Skeletal muscle tissue (tissue), 4 donors: Measurements from ENCODE around the gene CCP110. TPM values are rescaled to one million over a fixed set of nuclear protein-coding genes. Genes with fewer than 3 reads are reported as not detected.

Experiments used
- H3K27ac ChIP-seq: one replicate; pipeline ENCODE4 v1.7.0; 2013; ENCODE audit warnings: mild to moderate bottlenecking, low read depth, low read length, inconsistent platforms
- H3K27me3 ChIP-seq, 3 donors: one replicate each; pipeline ENCODE4 v1.7.0; 2013; ENCODE audit warnings: low read length in 3 of 3; ENCODE audit not compliant: control insufficient read depth in 3 of 3, insufficient read depth in 3 of 3
- H3K36me3 ChIP-seq, 3 donors: one replicate each; pipeline ENCODE4 v1.7.0; 2013; ENCODE audit warnings: low read length in 3 of 3; ENCODE audit not compliant: control insufficient read depth in 3 of 3, insufficient read depth in 3 of 3
- H3K4me1 ChIP-seq, 3 donors: one replicate each; pipeline ENCODE4 v1.7.0; 2013; ENCODE audit warnings: low read length in 3 of 3, mild to moderate bottlenecking in 3 of 3; ENCODE audit not compliant: control insufficient read depth in 3 of 3, insufficient read depth in 3 of 3
- H3K4me3 ChIP-seq, 3 donors: one replicate each; pipeline ENCODE4 v1.7.0; 2013; ENCODE audit warnings: low read length in 3 of 3
- H3K9ac ChIP-seq, 3 donors: one replicate each; pipeline ENCODE4 v1.7.0; 2013; ENCODE audit warnings: low read length in 3 of 3, mild to moderate bottlenecking in 3 of 3, moderate library complexity in 2 of 3, low read depth in 1 of 3
- H3K9me3 ChIP-seq, 3 donors: one replicate each; pipeline ENCODE4 v1.7.0; 2013; ENCODE audit warnings: low read length in 3 of 3; ENCODE audit not compliant: control insufficient read depth in 3 of 3
- total RNA-seq: library from RNA; depleted of rRNA; stranded (reverse); fragments of >200 nt; gene quantifications from one replicate; pipeline ENCODE4 v1.2.3, GENCODE V29; 2014
- donor health status: Osteomylitis.

CCP110 gene
- total RNA-seq, 1 donor from 2014 or later: 11.5 TPM

DNA sequence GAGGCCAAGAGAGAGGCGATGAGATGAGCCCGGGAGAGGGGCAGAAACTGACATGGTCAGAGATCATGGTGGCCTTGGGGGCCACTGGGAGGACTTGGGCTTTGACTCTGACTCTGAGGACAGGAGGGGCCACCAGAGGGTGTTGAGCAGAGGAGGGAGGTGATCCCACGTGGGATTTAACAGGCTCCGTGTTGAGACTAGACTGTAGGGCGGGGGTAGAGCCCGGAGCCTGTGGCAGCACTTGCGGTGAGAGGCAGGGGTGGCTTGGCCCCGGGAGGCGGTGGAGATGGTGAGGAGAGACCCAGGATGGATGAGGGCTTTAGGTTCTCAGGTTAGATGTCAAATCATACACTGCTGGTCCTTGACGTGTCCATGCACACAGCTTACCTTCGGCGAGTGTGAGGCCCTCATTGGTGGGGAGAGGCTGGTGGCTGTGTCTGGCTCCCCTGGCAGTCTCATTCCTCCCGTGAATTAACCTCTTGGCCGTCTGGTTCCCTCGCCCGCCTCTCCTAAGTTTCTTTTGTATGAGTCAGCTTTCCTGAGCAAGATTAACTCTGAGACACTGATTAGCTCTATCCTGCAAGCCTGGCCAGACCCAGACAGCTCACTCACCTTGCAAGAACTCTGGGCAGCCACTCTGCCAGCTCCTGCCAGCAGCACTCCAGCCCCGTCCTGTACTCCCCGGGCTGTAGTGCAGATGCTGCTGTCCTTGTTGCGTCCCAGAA, 71.5 kb downstream of the CCP110 start:
- no peak overlapping the region for H3K4me3 ChIP-seq
- no peak overlapping the region for H3K9ac ChIP-seq
- H3K27ac ChIP-seq: no peak overlapping the region
- H3K4me1 ChIP-seq: no peaks in the 10 kb centered on the region
- H3K36me3 ChIP-seq: peaks cover 19 to 43% (median 28%) of the 10 kb centered on the region in 3 donors
- no peaks in the 10 kb centered on the region for H3K27me3 ChIP-seq
- no peaks in the 10 kb centered on the region for H3K9me3 ChIP-seq

GRCh38 chr16:19598805-19599510, 75.2 kb downstream of the CCP110 start:
- Histone ChIP-seq H3K4me3 (no peak overlapping the region), H3K9me3 (no peaks in the 10 kb centered on the region), H3K4me1 (no peaks in the 10 kb centered on the region), H3K9ac (no peak overlapping the region), H3K27ac (no peak overlapping the region), H3K27me3 (no peaks in the 10 kb centered on the region), H3K36me3 (peaks cover 10 to 36% (median 21%) of the 10 kb centered on the region in 3 donors)

- H3K4me1 ChIP-seq: peaks cover 0 to 2% (median 0%) of the 10 kb centered on the region in 3 donors
- H3K36me3 ChIP-seq: peaks cover 6 to 31% (median 15%) of the 10 kb centered on the region in 3 donors
- H3K9ac ChIP-seq: no peak overlapping the region
- H3K9me3 ChIP-seq: no peaks in the 10 kb centered on the region
- no peak overlapping the region for H3K27ac ChIP-seq
- no peak overlapping the region for H3K4me3 ChIP-seq
- no peaks in the 10 kb centered on the region for H3K27me3 ChIP-seq
These were observed 76.4 kb downstream of the CCP110 start for GRCh38 chr16:19599968-19600716.

- Histone ChIP-seq H3K27me3 (no peaks in the 10 kb centered on the region), H3K27ac (no peak overlapping the region), H3K9ac (peak overlapping the region in 1 of 3 donors; percentile 25), H3K9me3 (no peaks in the 10 kb centered on the region), H3K4me1 (peaks cover 4 to 12% (median 11%) of the 10 kb centered on the region in 3 donors), H3K36me3 (peaks cover 3 to 22% (median 10%) of the 10 kb centered on the region in 3 donors), H3K4me3 (no peak overlapping the region)
These were observed 77.6 kb downstream of the CCP110 start for GRCh38 chr16:19601083-19601976.

Other genes with a start within 250 kb of the CCP110 start
- gene CLEC19A, start 238.2 kb upstream of the CCP110 start, total RNA-seq: not detected
- not detected for gene TMC5, start 106.1 kb upstream of the CCP110 start, total RNA-seq
- gene GDE1, start 1.8 kb upstream of the CCP110 start, total RNA-seq: 33.4 TPM
- gene VPS35L, start 31.8 kb downstream of the CCP110 start, total RNA-seq: 38.1 TPM
- 11.5 TPM for gene KNOP1, start 194.3 kb downstream of the CCP110 start, total RNA-seq
- 10.4 TPM for gene IQCK, start 194.3 kb downstream of the CCP110 start, total RNA-seq